ENCODE data around the gene PELO. TPM values are rescaled to one million over a fixed set of nuclear protein-coding genes. Genes with fewer than 3 reads are reported as not detected.

The PELO gene
- total and polyA plus RNA-seq, 2 donors (not counting 3 experiments of a cell fraction or from before 2014, with no cell fraction given): 8.6 to 13.2 TPM

DNA sequence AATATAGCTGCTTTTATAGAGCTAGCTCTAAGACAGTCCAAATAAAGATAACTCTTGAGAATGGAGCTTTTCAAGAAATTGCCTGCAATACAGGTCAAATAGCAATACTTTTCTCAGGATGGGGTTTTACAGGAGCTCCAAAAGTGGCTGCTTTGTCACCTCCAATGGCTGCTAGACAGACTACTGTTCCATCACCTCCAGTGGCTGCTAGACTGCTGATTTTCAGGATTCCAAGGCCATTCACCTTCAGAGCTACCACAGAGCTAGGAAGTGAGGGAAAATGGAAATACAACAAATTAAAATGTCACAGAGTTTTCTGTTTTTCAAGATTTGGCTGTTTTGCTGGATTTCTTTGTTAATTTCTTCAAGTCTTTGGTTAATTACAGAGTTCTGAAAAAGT, 8.5 kb upstream of the PELO start:
- TF ChIP-seq GATA2 (IDR thresholded peaks at IDR 0.05; ENCODE audit: insufficient read depth, insufficient read length, low read depth, low read length) (no peak), JUN (IDR thresholded peaks at IDR 0.05; ENCODE audit: borderline replicate concordance, insufficient read depth, insufficient read length, low read depth) (no peak), POLR2A (IDR thresholded peaks at IDR 0.05; ENCODE audit: low read depth, low read length) (no peak), POLR2AphosphoS5 (IDR thresholded peaks at IDR 0.05; ENCODE audit: insufficient read depth, low read depth, low read length) (no peak), MYC (IDR thresholded peaks at IDR 0.05; ENCODE audit: low read depth, low read length) (no peak), FOS (IDR thresholded peaks at IDR 0.05; ENCODE audit: borderline replicate concordance, insufficient read depth, low read length) (no peak), EZH2 (IDR thresholded peaks at IDR 0.05; ENCODE audit: borderline replicate concordance, low read depth, low read length, severe bottlenecking) (no peak)
- TF ChIP-seq, protein P1, sequence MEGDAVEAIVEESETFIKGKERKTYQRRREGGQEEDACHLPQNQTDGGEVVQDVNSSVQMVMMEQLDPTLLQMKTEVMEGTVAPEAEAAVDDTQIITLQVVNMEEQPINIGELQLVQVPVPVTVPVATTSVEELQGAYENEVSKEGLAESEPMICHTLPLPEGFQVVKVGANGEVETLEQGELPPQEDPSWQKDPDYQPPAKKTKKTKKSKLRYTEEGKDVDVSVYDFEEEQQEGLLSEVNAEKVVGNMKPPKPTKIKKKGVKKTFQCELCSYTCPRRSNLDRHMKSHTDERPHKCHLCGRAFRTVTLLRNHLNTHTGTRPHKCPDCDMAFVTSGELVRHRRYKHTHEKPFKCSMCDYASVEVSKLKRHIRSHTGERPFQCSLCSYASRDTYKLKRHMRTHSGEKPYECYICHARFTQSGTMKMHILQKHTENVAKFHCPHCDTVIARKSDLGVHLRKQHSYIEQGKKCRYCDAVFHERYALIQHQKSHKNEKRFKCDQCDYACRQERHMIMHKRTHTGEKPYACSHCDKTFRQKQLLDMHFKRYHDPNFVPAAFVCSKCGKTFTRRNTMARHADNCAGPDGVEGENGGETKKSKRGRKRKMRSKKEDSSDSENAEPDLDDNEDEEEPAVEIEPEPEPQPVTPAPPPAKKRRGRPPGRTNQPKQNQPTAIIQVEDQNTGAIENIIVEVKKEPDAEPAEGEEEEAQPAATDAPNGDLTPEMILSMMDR (IDR thresholded peaks at IDR 0.05; ENCODE audit: extremely low read depth in 1 of 2, insufficient read depth in 1 of 2, low read depth in 1 of 2, low read length in 2 of 2): no peak
- TF ChIP-seq, protein P2, sequence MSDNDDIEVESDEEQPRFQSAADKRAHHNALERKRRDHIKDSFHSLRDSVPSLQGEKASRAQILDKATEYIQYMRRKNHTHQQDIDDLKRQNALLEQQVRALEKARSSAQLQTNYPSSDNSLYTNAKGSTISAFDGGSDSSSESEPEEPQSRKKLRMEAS (IDR thresholded peaks at IDR 0.05; ENCODE audit: insufficient read depth, insufficient read length): no peak
- no peak for DNase-seq (ENCODE audit: low read depth, low spot score)
- H3K9me3 ChIP-seq (replicated peaks; ENCODE audit: control insufficient read depth, insufficient read depth, low read length): no peaks in the 10 kb centered on the region
- FAIRE-seq: no peak
- no peaks in the 10 kb centered on the region for H3K9me1 ChIP-seq (replicated peaks; ENCODE audit: control insufficient read depth, extremely low read depth, insufficient read depth, low read length)
- no peak overlapping the region for H3K9ac ChIP-seq (replicated peaks; ENCODE audit: extremely low read depth, insufficient read depth, low read length)
- H3K27me3 ChIP-seq (ENCODE audit: control insufficient read depth in 2 of 2, insufficient read depth in 2 of 2, low read length in 2 of 2): no peaks in the 10 kb centered on the region
- no peaks in the 10 kb centered on the region for H3K36me3 ChIP-seq (ENCODE audit: control insufficient read depth in 2 of 2, extremely low read depth in 1 of 2, insufficient read depth in 2 of 2, low read length in 2 of 2)
- H4K20me1 ChIP-seq (replicated peaks; ENCODE audit: control insufficient read depth, extremely low read depth, insufficient read depth, low read length): no peaks in the 10 kb centered on the region
- POLR2A ChIA-PET: no interaction called here
- intact Hi-C loops (cut with micrococcal nuclease): no loop called here
- CTCF ChIA-PET: interaction anchor here (3.5 kb wide), 1 partner anchor 86 kb away, joined by 10 read pairs; no protein-coding TSS in a partner anchor
- H2AFZ ChIP-seq (ENCODE audit: low read depth, low read length): no peak overlapping the region
- no peaks in the 10 kb centered on the region for H3K4me1 ChIP-seq (ENCODE audit: control insufficient read depth, extremely low read depth, insufficient read depth, low read length)
- dilution Hi-C loops (cut with MboI; ENCODE audit: extremely low pct_ligation_motif_present, low sequenced_read_pairs): no loop called here
- H3K4me3 ChIP-seq (replicated peaks in 1 of 3; ENCODE audit: insufficient read depth in 1 of 3, low read depth in 1 of 3, low read length in 3 of 3): no peak overlapping the region
- H3K79me2 ChIP-seq (ENCODE audit: control insufficient read depth, insufficient read depth, low read length): no peaks in the 10 kb centered on the region
- H3K27ac ChIP-seq (ENCODE audit: insufficient read depth, low read depth, low read length): no peak overlapping the region
- no peak overlapping the region for H3K4me2 ChIP-seq (ENCODE audit: insufficient read depth, low read length)
- BruUV-seq (replicated peaks): no TSS peak

Data from endothelial cell of umbilical vein (primary cell).